Daoy (cell line): ENCODE data around the gene CADPS. TPM values are rescaled to one million over a fixed set of nuclear protein-coding genes. Genes with fewer than 3 reads are reported as not detected.
A peak's percentile ranks its signal among the peaks of the same experiment; 100 is the strongest.

Experiments
- DNase-seq: peaks from one replicate; pipeline ENCODE4 v3.0.0-alpha.2; 2015; ENCODE audit warnings: low read depth
- total RNA-seq: library from RNA; depleted of rRNA; stranded (reverse); fragments of >200 nt; shearing (Covaris generic); gene quantifications from 2 replicates; pipeline ENCODE4 v1.2.3, GENCODE V29; 2014

CADPS gene
- total RNA-seq, 1 experiment from 2014 or later: not detected

GRCh38 chr3:62374341-62375218 lies 500.6 kb downstream of the CADPS start:
- peak; percentile 10 for DNase-seq

DNA sequence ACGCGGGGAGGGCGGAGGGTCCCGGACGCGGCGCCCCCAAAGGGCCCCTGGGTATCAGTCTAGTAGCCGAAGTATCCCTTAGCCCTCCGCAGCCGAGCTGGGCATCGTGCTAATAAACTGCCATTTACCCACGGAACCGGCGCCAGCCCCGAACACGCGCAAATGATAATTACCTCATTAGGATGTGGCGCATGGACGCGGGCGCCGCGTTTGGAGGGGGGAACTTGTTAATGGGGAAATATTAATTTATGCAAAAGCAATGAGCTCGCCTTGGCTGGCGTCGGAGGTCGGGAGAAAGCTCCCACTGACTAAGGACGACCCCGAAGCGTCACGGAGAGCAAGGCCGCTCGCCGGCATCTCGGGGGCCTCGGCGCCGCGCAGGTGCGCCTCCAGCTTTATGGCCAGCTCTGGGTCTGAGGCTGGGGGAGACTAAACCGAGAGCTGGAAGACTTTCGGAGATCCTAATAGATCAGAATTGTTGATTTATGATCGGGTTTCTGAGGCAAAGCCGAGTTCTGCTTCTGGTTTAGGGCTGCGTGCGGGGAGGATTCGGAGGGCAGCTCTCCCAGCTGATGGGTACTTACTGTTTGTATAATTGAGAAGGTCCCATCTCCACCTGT lies 501.4 kb downstream of the CADPS start:
- no peak for DNase-seq

DNA sequence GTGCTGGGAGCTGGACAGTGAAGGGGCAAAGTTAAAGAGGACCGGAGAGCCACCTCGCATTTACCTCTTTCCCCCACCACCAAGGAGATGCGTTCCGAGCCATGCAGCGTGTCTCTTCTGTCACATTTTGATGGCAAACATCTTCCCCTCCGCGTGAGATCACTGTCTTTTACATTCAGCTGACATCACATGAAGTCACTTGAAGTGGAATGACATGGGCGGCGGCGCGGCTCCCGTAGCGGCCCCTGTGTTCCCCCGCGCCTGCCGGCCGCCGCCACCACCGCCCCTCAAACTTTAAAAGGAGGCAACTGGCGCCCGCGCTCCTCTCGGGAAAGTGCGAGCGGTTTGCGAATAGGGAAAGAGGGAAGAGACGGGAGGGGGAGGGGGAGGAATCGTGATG lies 502.0 kb downstream of the CADPS start, which contains the start of gene FEZF2:
FEZF2 (minus strand) TSS at position 336 of the 400 bp plus-strand sequence. CDS start 682 bp downstream, outside the sequence.
- peak; percentile 8 for DNase-seq

GRCh38 chr3:62372621-62373041 lies 502.6 kb downstream of the CADPS start:
- DNase-seq: peak; percentile 17

GRCh38 chr3:62371720-62372591 lies 503.3 kb downstream of the CADPS start:
- DNase-seq: peak; percentile 9

DNA sequence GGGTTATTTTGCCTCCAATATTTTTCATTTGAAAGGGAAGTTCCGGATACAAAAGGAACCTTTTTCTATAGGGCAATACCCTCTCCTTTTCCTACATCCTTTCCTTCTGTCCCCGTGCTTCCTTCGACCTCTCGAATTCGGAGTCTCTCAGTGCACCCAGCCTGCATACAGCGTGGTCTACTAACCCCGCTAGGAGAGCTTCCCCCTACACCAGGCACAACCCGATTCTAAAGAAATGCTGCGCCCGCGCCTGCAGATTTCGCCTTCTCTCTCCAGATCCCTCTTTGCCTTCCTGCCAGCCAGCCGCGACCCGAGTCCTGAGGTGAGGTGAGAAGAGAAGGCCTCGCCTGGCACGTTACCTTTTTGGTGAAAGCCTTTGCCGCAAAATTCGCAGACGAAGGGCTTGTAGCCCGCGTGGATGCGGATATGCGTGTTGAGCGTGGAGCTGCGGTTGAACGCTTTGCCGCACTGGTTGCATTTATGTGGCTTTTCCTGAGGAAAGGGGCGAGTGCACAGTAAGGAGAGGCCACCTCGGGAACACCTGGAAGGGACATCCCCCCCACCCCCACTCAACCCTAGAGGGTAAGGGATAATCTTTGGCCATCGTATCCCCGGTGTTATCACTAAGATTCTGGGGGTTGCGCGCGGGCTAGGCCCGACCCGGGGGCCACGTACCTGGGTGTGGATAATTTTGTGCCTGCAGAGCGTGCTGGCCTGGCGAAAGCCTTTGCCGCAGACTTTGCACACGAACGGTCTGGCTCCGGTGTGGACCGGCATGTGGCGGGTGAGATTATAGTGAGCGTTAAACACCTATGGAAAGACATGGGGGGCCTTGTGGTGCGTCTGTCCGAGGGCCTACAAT lies 504.1 kb downstream of the CADPS start:
- peak; percentile 4 for DNase-seq

DNA sequence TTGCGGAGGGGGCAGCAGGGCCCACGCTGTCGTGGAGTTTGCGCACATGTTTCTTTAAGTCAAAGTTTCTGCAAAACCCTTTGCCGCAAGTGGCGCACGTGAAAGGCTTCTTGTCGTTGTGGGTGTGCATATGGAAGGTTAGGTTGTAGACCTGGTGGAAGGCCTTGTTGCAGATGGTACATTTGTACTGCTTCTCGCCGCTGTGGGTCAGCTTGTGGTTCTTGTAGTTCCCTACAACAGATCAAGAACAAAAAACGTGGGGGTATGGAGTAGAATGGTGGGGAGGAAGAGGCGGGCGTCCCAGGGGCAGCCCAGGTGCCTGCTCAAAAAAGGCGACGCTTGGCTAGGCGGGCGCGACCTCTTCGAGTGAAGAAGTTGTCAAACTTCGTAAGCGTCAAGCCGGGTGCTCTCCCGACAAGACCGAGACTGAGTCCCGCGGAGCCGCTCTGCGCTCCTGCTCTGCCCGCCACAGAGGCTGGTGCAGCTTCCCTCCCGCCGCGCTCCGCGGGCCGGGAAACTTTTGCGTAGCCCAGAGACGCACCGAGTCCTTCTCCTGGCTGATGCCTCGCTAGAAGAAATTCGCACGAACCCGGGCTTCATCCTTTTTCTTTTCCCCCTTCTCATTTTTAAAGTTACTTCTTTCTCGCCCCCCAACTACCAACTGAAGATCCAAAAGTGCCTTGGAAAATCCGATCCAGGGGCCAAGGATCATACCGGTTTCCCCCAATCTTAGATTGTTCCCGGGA lies 504.9 kb downstream of the CADPS start:
- no peak for DNase-seq

- no peak for DNase-seq
These were observed 505.8 kb downstream of the CADPS start for GRCh38 chr3:62369476-62369743.

DNA sequence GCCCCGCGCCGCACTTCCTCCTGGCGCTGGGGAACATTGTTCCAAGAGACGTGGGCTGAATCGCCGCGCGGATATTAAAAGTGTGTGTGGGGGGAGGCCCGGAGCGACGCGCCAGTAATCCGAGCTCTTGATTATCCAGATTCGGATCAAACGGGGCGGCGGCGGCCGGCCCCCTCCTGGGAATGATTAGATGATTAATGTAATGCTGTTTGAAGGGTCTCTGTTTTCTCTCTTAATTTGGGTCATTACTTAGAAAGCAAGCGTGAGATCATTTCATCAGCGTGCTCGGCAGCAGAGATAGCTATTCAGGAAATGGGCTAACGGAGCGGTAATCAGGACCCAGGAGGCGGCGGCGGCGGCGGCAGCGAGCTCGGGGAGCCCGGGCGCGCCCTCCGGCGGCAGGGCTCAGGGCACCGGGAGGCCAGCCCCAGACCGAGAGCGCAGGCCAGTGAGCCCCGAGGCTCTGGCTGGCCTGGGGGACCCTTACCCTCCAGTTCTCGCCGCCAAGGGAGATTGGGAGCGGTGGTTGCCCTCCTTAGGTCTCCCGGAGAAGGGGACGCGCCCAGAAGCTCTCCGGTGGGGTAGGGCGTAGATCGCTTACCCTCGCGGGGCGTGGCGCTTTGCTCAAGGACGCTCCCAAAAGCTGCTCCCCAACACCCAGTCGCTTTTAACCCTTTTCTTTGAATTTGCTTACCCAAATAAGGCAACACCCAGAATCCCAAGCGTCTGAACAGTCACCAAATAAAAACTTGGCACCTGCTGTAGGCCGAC lies 506.3 kb downstream of the CADPS start:
- peak; percentile 54 for DNase-seq

DNA sequence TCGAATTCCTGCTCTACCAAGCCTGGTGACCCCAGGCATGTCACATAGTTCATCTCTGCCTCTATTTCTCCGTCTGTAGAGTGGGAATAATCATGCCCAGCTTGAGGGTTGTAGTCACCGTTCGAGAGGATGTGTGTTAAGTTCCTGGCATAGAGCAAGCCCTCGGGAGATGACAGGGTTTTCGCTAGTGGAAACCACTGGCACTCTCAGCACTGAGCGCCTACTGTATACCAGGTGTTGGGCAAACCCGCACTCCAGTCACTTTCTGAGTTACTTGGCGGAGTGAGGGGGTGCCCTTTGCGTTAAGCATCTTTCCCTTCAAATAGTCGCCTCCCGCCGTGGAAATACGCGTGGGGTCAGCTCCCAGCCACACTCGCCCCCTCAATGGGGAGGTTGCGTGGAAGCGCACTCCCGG lies 506.9 kb downstream of the CADPS start:
- no peak for DNase-seq

- DNase-seq: no peak
These were observed 507.4 kb downstream of the CADPS start for GRCh38 chr3:62367763-62368195.

DNA sequence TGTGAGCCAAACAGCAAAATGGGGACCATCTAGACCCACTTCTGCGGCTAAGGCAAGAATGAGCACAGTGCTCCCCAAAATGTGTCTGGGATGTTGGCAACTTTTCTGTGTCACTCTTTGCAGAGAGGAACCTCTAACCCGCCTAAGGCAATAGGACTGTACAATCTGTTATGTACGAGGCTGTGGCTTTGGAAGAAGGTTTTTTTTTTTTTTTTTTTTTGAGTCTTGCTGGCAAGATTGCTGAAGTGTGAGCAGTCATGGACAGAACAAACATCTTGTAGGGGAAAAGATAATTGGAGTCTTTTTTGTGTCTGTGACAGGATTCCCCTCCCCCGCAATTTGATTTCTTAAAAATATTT lies 509.1 kb downstream of the CADPS start:
- no peak for DNase-seq

DNA sequence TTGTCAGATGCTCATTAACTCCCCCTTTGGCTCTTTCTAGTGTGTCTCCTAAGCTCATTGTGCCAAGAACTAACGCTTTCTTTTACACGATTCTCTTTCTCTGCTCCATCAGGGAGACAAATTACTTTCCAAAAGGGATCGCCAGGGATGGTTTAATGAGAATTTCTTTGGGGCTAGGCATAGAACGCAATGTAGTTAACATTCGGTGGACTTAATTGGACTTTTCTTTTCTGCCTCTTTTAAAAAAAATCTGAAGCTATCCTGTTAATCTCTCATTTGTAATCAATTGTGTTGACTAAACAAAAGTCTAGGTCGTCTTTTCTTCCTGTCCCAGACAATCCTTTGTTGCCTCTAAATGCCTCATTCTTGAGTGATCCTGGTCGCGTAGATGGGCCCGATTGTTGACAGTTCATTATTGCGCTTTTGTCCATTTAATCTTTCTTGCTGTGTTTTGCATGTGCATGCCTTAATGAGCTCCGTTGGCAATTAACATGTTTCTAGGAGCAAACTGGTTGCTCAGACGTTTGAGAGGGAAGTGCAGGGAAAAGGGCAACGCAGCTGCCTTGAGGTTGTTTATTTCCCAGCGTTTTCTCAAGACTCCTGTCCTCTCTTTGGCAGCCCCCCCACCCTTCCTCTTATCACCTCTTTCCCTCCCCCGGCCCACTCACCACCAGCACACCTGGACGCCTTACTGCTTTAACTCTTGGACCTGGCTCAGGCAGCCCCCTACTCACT lies 509.7 kb downstream of the CADPS start:
- no peak for DNase-seq

GRCh38 chr3:62364191-62364590 lies 511.0 kb downstream of the CADPS start:
- DNase-seq: no peak

DNA sequence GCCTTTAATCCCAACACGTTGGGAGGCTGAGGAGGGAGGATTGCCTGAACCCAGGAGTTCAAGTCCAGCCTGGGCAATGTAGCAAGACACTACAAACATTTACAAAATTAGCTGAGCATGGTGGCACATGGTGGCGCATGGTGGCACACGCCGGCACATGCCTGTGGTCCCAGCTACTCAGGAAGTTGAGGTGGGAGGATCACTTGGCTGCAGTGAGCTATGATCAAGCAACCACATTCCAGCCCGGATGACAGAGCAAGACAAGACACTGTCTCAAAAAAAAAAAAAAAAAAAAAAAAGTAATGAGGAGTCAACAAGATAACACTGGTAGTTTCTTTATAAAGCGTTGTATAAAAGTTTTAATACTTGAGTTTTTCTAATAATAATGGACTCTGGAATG lies 511.9 kb downstream of the CADPS start:
- DNase-seq: peak; percentile 35

DNA sequence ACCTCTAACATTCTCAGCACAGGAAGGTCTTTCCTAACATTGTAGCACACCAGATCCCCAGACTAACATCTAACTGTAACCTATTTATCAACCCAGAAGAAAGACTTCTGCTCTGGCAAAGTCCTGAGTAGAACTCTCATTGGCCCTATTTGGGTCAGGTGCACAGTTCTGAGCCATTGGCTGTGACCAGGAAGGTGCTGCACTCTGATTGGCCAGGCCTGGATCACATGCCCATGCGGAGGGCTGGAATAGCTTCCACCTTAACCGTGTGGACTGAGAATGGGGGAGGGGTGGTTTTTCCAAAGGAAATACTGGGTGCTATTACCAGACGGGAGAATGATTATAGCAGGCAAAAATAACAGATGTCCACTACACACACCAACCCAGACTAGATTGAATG lies 513.4 kb downstream of the CADPS start:
- DNase-seq: no peak

- no peak for DNase-seq
These were observed 514.0 kb downstream of the CADPS start for GRCh38 chr3:62361261-62361660.

DNA sequence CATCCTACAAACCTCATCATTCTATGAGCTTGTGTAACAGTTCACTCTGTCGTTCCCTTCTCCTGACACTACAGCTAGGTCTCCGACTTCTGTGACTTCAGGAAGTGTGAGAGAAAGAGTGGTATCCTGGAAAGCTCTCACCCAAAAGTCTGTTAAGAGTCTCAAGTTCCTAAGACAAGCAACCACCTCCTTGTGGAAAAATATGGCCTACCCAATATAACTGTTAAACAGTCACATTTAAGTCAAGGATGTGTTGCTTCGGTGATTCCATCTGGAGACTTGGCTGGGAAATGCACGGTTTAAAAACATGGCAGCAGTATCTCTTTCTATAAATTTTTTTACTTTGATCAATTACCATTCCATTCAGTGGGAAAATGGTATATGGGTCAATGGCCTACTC lies 515.7 kb downstream of the CADPS start:
- DNase-seq: no peak

DNA sequence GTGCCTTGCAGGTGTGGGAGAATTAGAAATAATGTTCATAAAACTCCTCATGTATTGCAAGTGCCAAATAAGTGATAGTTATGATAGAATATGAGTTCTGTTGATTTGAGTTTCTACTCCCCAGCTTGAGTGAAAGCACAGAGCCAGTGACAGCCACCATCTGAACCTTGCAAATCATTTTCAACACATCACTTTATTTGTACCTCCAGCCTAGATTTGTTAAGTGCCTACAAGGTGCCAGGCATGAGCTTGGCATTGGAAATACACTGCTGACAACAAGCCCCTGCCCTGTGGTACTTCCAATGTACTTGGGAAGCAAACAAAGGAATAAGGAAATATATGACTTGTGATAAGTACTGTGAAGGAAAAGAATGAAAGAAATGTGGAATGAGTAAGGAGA lies 518.9 kb downstream of the CADPS start:
- DNase-seq: no peak
